Smooth muscle cell (in vitro differentiated cells): ENCODE measurements around the gene PCF11. TPM values are rescaled to one million over a fixed set of nuclear protein-coding genes. Genes with fewer than 3 reads are reported as not detected.

Experiments used
- DNase-seq: peaks from one replicate; lab custom pipeline; 2025; ENCODE audit not compliant: unreplicated experiment; lab: John Stamatoyannopoulos, UW
- H2AFZ ChIP-seq: fragments of 200-600 bp; sonication (generic); 2 replicates; pipeline ENCODE4 v1.6.0; 2016; ENCODE audit warnings: antibody characterized with exemption, low read depth, mild to moderate bottlenecking
- H3F3A ChIP-seq: fragments of 200-600 bp; sonication (generic); 2 replicates; pipeline ENCODE4 v1.6.0; 2017; ENCODE audit warnings: antibody characterized with exemption, low read depth
- H3K27ac ChIP-seq: fragments of 200-600 bp; sonication (generic); 2 replicates; pipeline ENCODE4 v1.5.1; 2016; ENCODE audit warnings: low read depth, mild to moderate bottlenecking
- H3K27me3 ChIP-seq: fragments of 200-600 bp; sonication (generic); 2 replicates; pipeline ENCODE4 v1.6.1; 2016; ENCODE audit warnings: low read depth, mild to moderate bottlenecking
- H3K36me3 ChIP-seq: fragments of 200-600 bp; sonication (generic); 2 replicates; pipeline ENCODE4 v1.5.1; 2016; ENCODE audit warnings: low read depth
- H3K4me1 ChIP-seq: fragments of 200-600 bp; sonication (generic); 2 replicates; pipeline ENCODE4 v1.5.1; 2016; ENCODE audit warnings: low read depth
- H3K4me2 ChIP-seq: fragments of 200-600 bp; sonication (generic); 2 replicates; pipeline ENCODE4 v1.6.0; 2016; ENCODE audit warnings: mild to moderate bottlenecking
- H3K4me3 ChIP-seq: fragments of 200-600 bp; sonication (generic); 2 replicates; pipeline ENCODE4 v1.5.1; 2016; ENCODE audit warnings: mild to moderate bottlenecking
- H3K79me2 ChIP-seq: fragments of 200-600 bp; sonication (generic); 2 replicates; pipeline ENCODE4 v1.6.0; 2016; ENCODE audit warnings: low read depth, mild to moderate bottlenecking
- H3K9ac ChIP-seq: fragments of 200-600 bp; sonication (generic); 2 replicates; pipeline ENCODE4 v1.6.0; 2016; ENCODE audit warnings: low read depth
- H3K9me3 ChIP-seq: fragments of 200-600 bp; sonication (generic); replicated peaks from 2 replicates; pipeline ENCODE4 v1.5.1; 2016; ENCODE audit warnings: low read depth
- H4K20me1 ChIP-seq: fragments of 200-600 bp; sonication (generic); 2 replicates; pipeline ENCODE4 v1.6.0; 2016; ENCODE audit warnings: low read depth
- CTCF ChIP-seq: fragments of 200-600 bp; sonication (generic); IDR thresholded peaks from 2 replicates; pipeline ENCODE4 v1.5.1; 2017; ENCODE audit warnings: borderline replicate concordance, mild to moderate bottlenecking, antibody characterized with exemption; ENCODE audit not compliant: insufficient read depth, poor library complexity, severe bottlenecking
- WGBS: methylation state at CpG from one replicate; pipeline ENCODE4 v1.1.7; 2016; ENCODE audit warnings: low lambda C conversion rate; 5-methylcytosine and 5-hydroxymethylcytosine counted together
- polyA plus RNA-seq: library from polyadenylated mRNA; unstranded; fragments of >200 nt; fragmentation: Nextera tagmentation; extraction: Ambion mirVana; gene quantifications from 2 replicates; pipeline ENCODE4 v1.2.1, GENCODE V29; 2016
- total RNA-seq: library from RNA; depleted of rRNA; stranded (reverse); fragments of >200 nt; gene quantifications from 2 replicates; pipeline ENCODE4 v1.2.3, GENCODE V29; 2014

Gene PCF11
- total and polyA plus RNA-seq, 2 experiments from 2014 or later = 17.5 to 56.7 TPM

- Histone ChIP-seq H3K4me1 (peaks cover 5% of the 10 kb centered on the region), H3K79me2 (no peaks in the 10 kb centered on the region), H3K27me3 (no peaks in the 10 kb centered on the region), H3K9ac (no peak overlapping the region), H4K20me1 (no peaks in the 10 kb centered on the region), H3K9me3 (no peaks in the 10 kb centered on the region), H3K36me3 (no peaks in the 10 kb centered on the region), H3K27ac (no peak overlapping the region), H3F3A (no peaks in the 10 kb centered on the region), H3K4me3 (no peak overlapping the region), H2AFZ (peak overlapping the region; percentile 49), H3K4me2 (peak overlapping the region; percentile 8)
- WGBS = 30% methylated on average over 5 of the region's 5 CpGs
- no peak for TF ChIP-seq CTCF
- DNase-seq = no peak
Observed at GRCh38 chr11:83115551-83115950, 41.4 kb upstream of the PCF11 start.

- H3K27me3 ChIP-seq = no peaks in the 10 kb centered on the region
- no peak overlapping the region for H3K4me2 ChIP-seq
- no peak overlapping the region for H3K27ac ChIP-seq
- H3K4me1 ChIP-seq = peaks cover 5% of the 10 kb centered on the region
- no peaks in the 10 kb centered on the region for H4K20me1 ChIP-seq
- no peaks in the 10 kb centered on the region for H3K9me3 ChIP-seq
- TF ChIP-seq CTCF = no peak
- H3K9ac ChIP-seq = no peak overlapping the region
- no peaks in the 10 kb centered on the region for H3F3A ChIP-seq
- H2AFZ ChIP-seq = peak overlapping the region; percentile 49
- H3K79me2 ChIP-seq = no peaks in the 10 kb centered on the region
- H3K4me3 ChIP-seq = no peak overlapping the region
- no peaks in the 10 kb centered on the region for H3K36me3 ChIP-seq
- WGBS = 90% methylated on average over 3 of the region's 3 CpGs
- DNase-seq = no peak
Observed at GRCh38 chr11:83116015-83116641, 40.8 kb upstream of the PCF11 start.

GRCh38 chr11:83118814-83119213 is 38.1 kb upstream of the PCF11 start:
- H3K4me1 ChIP-seq = peaks cover 5% of the 10 kb centered on the region
- H3K79me2 ChIP-seq = no peaks in the 10 kb centered on the region
- no peaks in the 10 kb centered on the region for H3K9me3 ChIP-seq
- H4K20me1 ChIP-seq = no peaks in the 10 kb centered on the region
- no peak for DNase-seq
- no peak for TF ChIP-seq CTCF
- H3K9ac ChIP-seq = no peak overlapping the region
- H3K27ac ChIP-seq = no peak overlapping the region
- no peaks in the 10 kb centered on the region for H3K36me3 ChIP-seq
- H2AFZ ChIP-seq = peak overlapping the region; percentile 8
- no peaks in the 10 kb centered on the region for H3F3A ChIP-seq
- no peak overlapping the region for H3K4me2 ChIP-seq
- H3K27me3 ChIP-seq = no peaks in the 10 kb centered on the region
- no peak overlapping the region for H3K4me3 ChIP-seq

- no peak for DNase-seq
- H3K79me2 ChIP-seq = no peaks in the 10 kb centered on the region
- no peak overlapping the region for H3K27ac ChIP-seq
- no peaks in the 10 kb centered on the region for H3K36me3 ChIP-seq
- WGBS = 78% methylated on average over 3 of the region's 3 CpGs
- H3K27me3 ChIP-seq = no peaks in the 10 kb centered on the region
- no peak for TF ChIP-seq CTCF
- H3K9ac ChIP-seq = no peak overlapping the region
- no peaks in the 10 kb centered on the region for H3F3A ChIP-seq
- H4K20me1 ChIP-seq = no peaks in the 10 kb centered on the region
- H3K4me3 ChIP-seq = no peak overlapping the region
- no peak overlapping the region for H3K4me2 ChIP-seq
- H2AFZ ChIP-seq = no peak overlapping the region
- peaks cover 5% of the 10 kb centered on the region for H3K4me1 ChIP-seq
- H3K9me3 ChIP-seq = no peaks in the 10 kb centered on the region
Observed at GRCh38 chr11:83119216-83119615, 37.7 kb upstream of the PCF11 start.
